Glutamatergic neuron (in vitro differentiated cells): ENCODE results near the gene RAD51B. TPM values are rescaled to one million over a fixed set of nuclear protein-coding genes. Genes with fewer than 3 reads are reported as not detected.

Experiments
- DNase-seq: peaks from one replicate; pipeline ENCODE4 v3.0.0; 2022
- H3K27ac Mint-ChIP-seq: one replicate; pipeline ENCODE4 v1.8.0; 2020; ENCODE audit warnings: mild to moderate bottlenecking, mixed read lengths, inconsistent platforms; ENCODE audit not compliant: unreplicated experiment
- H3K27me3 Mint-ChIP-seq: one replicate; pipeline ENCODE4 v1.8.0; 2020; ENCODE audit warnings: mild to moderate bottlenecking, moderate library complexity, mixed read lengths, inconsistent platforms; ENCODE audit not compliant: unreplicated experiment
- H3K36me3 Mint-ChIP-seq: one replicate; pipeline ENCODE4 v1.8.0; 2020; ENCODE audit warnings: mild to moderate bottlenecking, mixed read lengths, inconsistent platforms; ENCODE audit not compliant: unreplicated experiment
- H3K4me1 Mint-ChIP-seq: one replicate; pipeline ENCODE4 v1.8.0; 2020; ENCODE audit warnings: mild to moderate bottlenecking, low read depth, mixed read lengths, inconsistent platforms; ENCODE audit not compliant: unreplicated experiment
- H3K4me3 Mint-ChIP-seq: one replicate; pipeline ENCODE4 v1.8.0; 2020; ENCODE audit warnings: mild to moderate bottlenecking, mixed read lengths, inconsistent platforms; ENCODE audit not compliant: unreplicated experiment
- H3K9me3 Mint-ChIP-seq: one replicate; pipeline ENCODE4 v1.8.0; 2020; ENCODE audit warnings: mild to moderate bottlenecking, moderate library complexity, mixed read lengths, inconsistent platforms; ENCODE audit not compliant: unreplicated experiment
- total RNA-seq: library from RNA; stranded (reverse); fragmentation: NEBNext Ultra II Directional; extraction: Animal tissue kit (Norgen Biotek cat#: 25700); gene quantifications from one replicate; pipeline ENCODE4 v1.2.1, GENCODE V29; 2021; ENCODE audit not compliant: unreplicated experiment
- TF ChIP-seq, protein P1 (sequence below): fragments of 200-600 bp; sonication (generic); IDR thresholded peaks from one replicate; pipeline ENCODE4 v1.5.0; 2021; ENCODE audit not compliant: partially characterized antibody, unreplicated experiment

Gene RAD51B
- total RNA-seq, 1 donor from 2014 or later, result 9.7 TPM

DNA sequence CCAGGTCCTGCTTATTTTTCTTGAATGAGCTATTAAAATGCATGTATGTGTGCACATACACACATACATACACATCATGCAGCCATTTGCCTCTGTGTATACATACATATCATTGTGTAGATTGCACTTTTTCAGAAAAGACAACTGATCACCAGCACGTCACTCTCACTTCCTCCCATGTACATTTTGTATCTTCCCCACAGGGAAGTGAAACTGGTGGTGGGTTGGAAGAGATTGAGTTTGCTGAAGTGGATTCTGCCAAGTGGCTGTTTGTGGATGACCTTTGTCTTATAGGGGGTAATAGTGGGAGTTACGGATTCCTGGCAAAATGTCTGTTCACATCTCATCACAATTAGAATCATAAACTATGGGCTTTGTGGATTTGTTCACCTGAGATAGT, 448.6 kb downstream of the RAD51B start:
- Mint-ChIP-seq H3K36me3 (no peaks in the 10 kb centered on the region), H3K4me1 (no peaks in the 10 kb centered on the region), H3K27ac (no peak overlapping the region)

GRCh38 chr14:68268719-68269118, 449.1 kb downstream of the RAD51B start:
- TF ChIP-seq, protein P1, sequence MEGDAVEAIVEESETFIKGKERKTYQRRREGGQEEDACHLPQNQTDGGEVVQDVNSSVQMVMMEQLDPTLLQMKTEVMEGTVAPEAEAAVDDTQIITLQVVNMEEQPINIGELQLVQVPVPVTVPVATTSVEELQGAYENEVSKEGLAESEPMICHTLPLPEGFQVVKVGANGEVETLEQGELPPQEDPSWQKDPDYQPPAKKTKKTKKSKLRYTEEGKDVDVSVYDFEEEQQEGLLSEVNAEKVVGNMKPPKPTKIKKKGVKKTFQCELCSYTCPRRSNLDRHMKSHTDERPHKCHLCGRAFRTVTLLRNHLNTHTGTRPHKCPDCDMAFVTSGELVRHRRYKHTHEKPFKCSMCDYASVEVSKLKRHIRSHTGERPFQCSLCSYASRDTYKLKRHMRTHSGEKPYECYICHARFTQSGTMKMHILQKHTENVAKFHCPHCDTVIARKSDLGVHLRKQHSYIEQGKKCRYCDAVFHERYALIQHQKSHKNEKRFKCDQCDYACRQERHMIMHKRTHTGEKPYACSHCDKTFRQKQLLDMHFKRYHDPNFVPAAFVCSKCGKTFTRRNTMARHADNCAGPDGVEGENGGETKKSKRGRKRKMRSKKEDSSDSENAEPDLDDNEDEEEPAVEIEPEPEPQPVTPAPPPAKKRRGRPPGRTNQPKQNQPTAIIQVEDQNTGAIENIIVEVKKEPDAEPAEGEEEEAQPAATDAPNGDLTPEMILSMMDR, result no peak
- DNase-seq, result no peak
- H3K36me3 Mint-ChIP-seq, result no peaks in the 10 kb centered on the region
- no peaks in the 10 kb centered on the region for H3K4me1 Mint-ChIP-seq
- no peaks in the 10 kb centered on the region for H3K27me3 Mint-ChIP-seq
- H3K27ac Mint-ChIP-seq, result no peak overlapping the region
- no peaks in the 10 kb centered on the region for H3K9me3 Mint-ChIP-seq
- H3K4me3 Mint-ChIP-seq, result no peak overlapping the region

More for the DNA sequence above, 448.6 kb downstream of the RAD51B start:
- TF ChIP-seq, protein P1, result no peak
- Mint-ChIP-seq H3K4me3 (no peak overlapping the region), H3K9me3 (no peaks in the 10 kb centered on the region), H3K27me3 (no peaks in the 10 kb centered on the region)
- no peak for DNase-seq

DNA sequence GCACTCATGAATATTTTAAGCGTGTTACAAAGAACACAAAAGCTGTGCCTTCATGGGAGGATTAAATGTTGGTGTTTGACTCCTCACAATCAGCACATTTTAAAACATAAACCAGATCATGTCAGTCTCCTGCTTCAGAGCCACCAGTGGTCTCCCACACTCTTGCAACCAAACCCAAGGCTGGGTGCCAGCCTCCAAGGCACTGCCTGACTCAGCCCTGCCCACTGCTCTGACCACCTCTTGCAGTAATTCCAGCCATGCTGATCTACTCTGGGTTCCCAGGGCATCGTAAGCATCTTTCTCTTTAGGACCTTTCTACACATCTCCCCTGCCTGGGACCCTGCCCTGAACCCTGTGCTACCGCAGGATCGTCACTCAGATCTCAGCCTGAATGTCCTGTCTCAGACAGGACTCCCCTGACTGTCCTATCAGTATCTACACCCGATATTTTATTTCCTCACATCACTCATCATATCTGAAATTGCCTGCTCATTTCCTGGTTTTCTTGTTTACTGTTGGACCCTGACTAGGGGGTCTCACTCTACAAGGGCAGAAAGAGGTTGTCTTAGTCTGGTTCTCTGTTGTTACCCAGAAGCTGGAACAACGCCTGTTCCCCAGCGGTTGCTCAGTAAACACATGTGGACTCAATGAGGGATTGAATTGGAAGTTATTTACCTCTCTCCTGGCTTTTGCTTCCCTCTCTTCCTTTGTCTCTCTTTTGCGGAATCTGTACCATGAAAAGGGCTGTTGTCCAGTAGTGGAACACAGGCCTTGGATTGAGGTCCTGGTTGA, 449.8 kb downstream of the RAD51B start:
- H3K9me3 Mint-ChIP-seq, result no peaks in the 10 kb centered on the region
- H3K27me3 Mint-ChIP-seq, result no peaks in the 10 kb centered on the region
- no peak for DNase-seq
- no peak overlapping the region for H3K4me3 Mint-ChIP-seq
- H3K36me3 Mint-ChIP-seq, result no peaks in the 10 kb centered on the region
- TF ChIP-seq, protein P1, result no peak
- no peak overlapping the region for H3K27ac Mint-ChIP-seq
- no peaks in the 10 kb centered on the region for H3K4me1 Mint-ChIP-seq

GRCh38 chr14:68270342-68270741, 450.8 kb downstream of the RAD51B start:
- Mint-ChIP-seq H3K36me3 (no peaks in the 10 kb centered on the region), H3K4me1 (no peaks in the 10 kb centered on the region), H3K27me3 (no peaks in the 10 kb centered on the region), H3K27ac (no peak overlapping the region), H3K4me3 (no peak overlapping the region), H3K9me3 (no peaks in the 10 kb centered on the region)
- DNase-seq, result no peak
- TF ChIP-seq, protein P1, result no peak

DNA sequence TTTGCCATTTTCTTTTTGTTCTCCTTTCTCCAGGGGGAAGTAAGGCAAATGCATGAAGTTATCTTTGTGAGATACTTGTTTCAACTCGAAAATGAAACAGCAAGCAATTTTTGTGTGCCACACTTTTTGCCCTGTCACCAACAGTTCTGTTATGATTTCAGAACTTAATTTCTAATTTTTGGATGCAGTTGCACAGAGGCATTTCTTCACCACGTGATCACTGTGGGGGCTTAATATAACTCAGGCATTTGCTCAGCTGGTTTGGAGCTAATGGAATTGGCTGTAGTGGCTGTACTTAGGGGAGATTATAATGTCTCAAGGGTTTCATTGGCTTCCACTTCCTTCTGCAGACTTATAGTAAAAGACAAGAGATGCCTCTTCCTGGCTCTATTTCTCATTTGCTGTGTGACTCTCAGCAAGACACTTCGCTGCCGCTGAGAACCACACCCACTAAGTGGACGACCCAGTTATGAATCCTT, 452.4 kb downstream of the RAD51B start:
- no peaks in the 10 kb centered on the region for H3K27me3 Mint-ChIP-seq
- no peaks in the 10 kb centered on the region for H3K9me3 Mint-ChIP-seq
- H3K4me3 Mint-ChIP-seq, result no peak overlapping the region
- DNase-seq, result no peak
- no peak overlapping the region for H3K27ac Mint-ChIP-seq
- TF ChIP-seq, protein P1, result no peak
- no peaks in the 10 kb centered on the region for H3K36me3 Mint-ChIP-seq
- H3K4me1 Mint-ChIP-seq, result no peaks in the 10 kb centered on the region
